PC-3 (cell line): ENCODE measurements around the gene MBOAT1. TPM values are rescaled to one million over a fixed set of nuclear protein-coding genes. Genes with fewer than 3 reads are reported as not detected.

Source experiments
- ATAC-seq: fragments of 200-7000 bp; cut with Tn5 transposase; 2 replicates; pipeline ENCODE4 v1.9.1; 2020; ENCODE audit warnings: mild to moderate bottlenecking, moderate library complexity
- BruUV-seq: library from RNA; stranded (reverse); fragments of 400-500 nt; replicated peaks from 2 replicates; lab custom pipeline; 2021; lab: Mats Ljungman, UMichigan
- CTCF ChIA-PET: fragments of 300-600 bp; sonication (Branson Sonifier 250); formaldehyde crosslinking; loops from one replicate; lab custom pipeline; 2022; ENCODE audit warnings: antibody characterized with exemption; lab: Charles Lee
- POLR2A ChIA-PET: fragments of 300-600 bp; sonication (Branson Sonifier 250); formaldehyde crosslinking; loops from one replicate; lab custom pipeline; 2022; ENCODE audit warnings: antibody characterized with exemption; ENCODE audit not compliant: unreplicated experiment; lab: Charles Lee
- DNase-seq: peaks from one replicate; pipeline ENCODE4 v3.0.0-alpha.2; 2015
- H2AFZ ChIP-seq: fragments of 300-600 bp; sonication (generic); 2 replicates; pipeline ENCODE4 v1.6.0; 2016; ENCODE audit warnings: antibody characterized with exemption, low read length
- H3F3A ChIP-seq: fragments of 300-600 bp; sonication (generic); one replicate; pipeline ENCODE4 v1.6.0; 2017; ENCODE audit warnings: antibody characterized with exemption, low read length, control low read depth, mild to moderate bottlenecking; ENCODE audit not compliant: unreplicated experiment
- H3K27ac ChIP-seq: fragments of 300-600 bp; sonication (generic); 2 replicates; pipeline ENCODE4 v1.5.1; 2016; ENCODE audit warnings: mild to moderate bottlenecking, low read length
- H3K27me3 ChIP-seq: fragments of 300-600 bp; sonication (generic); 2 replicates; pipeline ENCODE4 v1.6.1; 2016; ENCODE audit warnings: low read length, mixed read lengths
- H3K36me3 ChIP-seq: fragments of 300-600 bp; sonication (generic); 2 replicates; pipeline ENCODE4 v1.6.1; 2016; ENCODE audit warnings: low read depth, mixed run types, low read length, mixed read lengths
- H3K4me1 ChIP-seq: fragments of 300-600 bp; sonication (generic); 2 replicates; pipeline ENCODE4 v1.5.1; 2016; ENCODE audit warnings: low read length; ENCODE audit not compliant: insufficient read depth
- H3K4me2 ChIP-seq: fragments of 300-600 bp; sonication (generic); 2 replicates; pipeline ENCODE4 v1.6.0; 2016; ENCODE audit warnings: low read length
- H3K4me3 ChIP-seq: fragments of 300-600 bp; sonication (generic); 2 replicates; pipeline ENCODE4 v1.5.1; 2016; ENCODE audit warnings: mild to moderate bottlenecking, low read length, mixed read lengths
- H3K79me2 ChIP-seq: fragments of 300-600 bp; sonication (generic); 2 replicates; pipeline ENCODE4 v1.6.1; 2017; ENCODE audit warnings: low read length, mixed read lengths
- H3K9ac ChIP-seq: fragments of 300-600 bp; sonication (generic); 2 replicates; pipeline ENCODE4 v1.6.0; 2016; ENCODE audit warnings: mild to moderate bottlenecking, low read length
- H3K9me2 ChIP-seq: fragments of 300-600 bp; sonication (generic); replicated peaks from 2 replicates; pipeline ENCODE4 v1.6.1; 2016; ENCODE audit warnings: mixed run types, low read length, mixed read lengths
- H3K9me3 ChIP-seq: fragments of 300-600 bp; sonication (generic); 2 replicates; pipeline ENCODE4 v1.6.1; 2016; ENCODE audit warnings: low read length, mixed read lengths
- H4K20me1 ChIP-seq: fragments of 300-600 bp; sonication (generic); 2 replicates; pipeline ENCODE4 v1.6.1; 2016; ENCODE audit warnings: low read length, mixed read lengths
- CTCF ChIP-seq: fragments of 300-600 bp; sonication (generic); conservative IDR thresholded peaks from 2 replicates; pipeline ENCODE4 v1.5.1; 2017; ENCODE audit warnings: antibody characterized with exemption, low read depth, mild to moderate bottlenecking, low read length
- EZH2 ChIP-seq: fragments of 300-600 bp; sonication (generic); IDR thresholded peaks from one replicate; pipeline ENCODE4 v1.6.1; 2017; ENCODE audit warnings: antibody characterized with exemption, mild to moderate bottlenecking, low read length; ENCODE audit not compliant: unreplicated experiment
- EZH2phosphoT487 ChIP-seq: fragments of 300-600 bp; sonication (generic); IDR thresholded peaks from 2 replicates; pipeline ENCODE4 v1.6.1; 2018; ENCODE audit warnings: mild to moderate bottlenecking, antibody characterized with exemption, low read length, borderline replicate concordance
- intact Hi-C: fragments of 100-400 bp; cut with micrococcal nuclease; formaldehyde crosslinking; loops from 2 replicates; pipeline ENCODE4 v1.9.0; 2023
- total RNA-seq: library from RNA; depleted of rRNA; stranded (reverse); fragments of >200 nt; gene quantifications from 2 replicates; pipeline ENCODE4 v1.2.3, GENCODE V29; 2014

MBOAT1 gene
- total RNA-seq, 1 experiment from 2014 or later, result 8.4 TPM

GRCh38 chr6:20167601-20168000, 44.7 kb downstream of the MBOAT1 start:
- no peak for ATAC-seq

GRCh38 chr6:20166210-20166609, 46.1 kb downstream of the MBOAT1 start:
- Histone ChIP-seq H3K9ac (no peak overlapping the region), H3K9me2 (no peaks in the 10 kb centered on the region), H3K27me3 (no peaks in the 10 kb centered on the region), H3K9me3 (no peaks in the 10 kb centered on the region), H3K27ac (no peak overlapping the region), H2AFZ (no peak overlapping the region), H3K36me3 (no peaks in the 10 kb centered on the region), H3K79me2 (no peaks in the 10 kb centered on the region), H3K4me1 (no peaks in the 10 kb centered on the region), H3F3A (no peaks in the 10 kb centered on the region), H4K20me1 (no peaks in the 10 kb centered on the region), H3K4me2 (no peak overlapping the region), H3K4me3 (no peak overlapping the region)
- ChIA-PET CTCF (no interaction called here), POLR2A (no interaction called here)
- TF ChIP-seq CTCF, result no peak
- TF ChIP-seq EZH2phosphoT487, result no peak
- no peak for TF ChIP-seq EZH2
- DNase-seq, result no peak
- ATAC-seq, result no peak
- intact Hi-C loops, result no loop called here
- BruUV-seq, result no TSS peak

More at GRCh38 chr6:20167601-20168000, 44.7 kb downstream of the MBOAT1 start:
- H4K20me1 ChIP-seq, result no peaks in the 10 kb centered on the region
- no peaks in the 10 kb centered on the region for H3K9me2 ChIP-seq
- ChIA-PET CTCF (no interaction called here), POLR2A (interaction anchor here (0.6 kb wide), 1 partner anchor 35 kb away, joined by 3 read pairs; no protein-coding TSS in a partner anchor)
- intact Hi-C loops, result no loop called here
- H3K9ac ChIP-seq, result no peak overlapping the region
- H3K27me3 ChIP-seq, result no peaks in the 10 kb centered on the region
- H3K36me3 ChIP-seq, result no peaks in the 10 kb centered on the region
- H3K4me2 ChIP-seq, result no peak overlapping the region
- no peak overlapping the region for H3K4me3 ChIP-seq
- H3K79me2 ChIP-seq, result no peaks in the 10 kb centered on the region
- no peaks in the 10 kb centered on the region for H3F3A ChIP-seq
- H3K27ac ChIP-seq, result no peak overlapping the region
- BruUV-seq, result no TSS peak
- TF ChIP-seq CTCF (no peak), EZH2 (no peak), EZH2phosphoT487 (no peak)
- no peak overlapping the region for H2AFZ ChIP-seq
- no peak for DNase-seq
- H3K4me1 ChIP-seq, result no peaks in the 10 kb centered on the region
- no peaks in the 10 kb centered on the region for H3K9me3 ChIP-seq

GRCh38 chr6:20162515-20162914, 49.8 kb downstream of the MBOAT1 start:
- ChIA-PET POLR2A (no interaction called here), CTCF (no interaction called here)
- H3K9me2 ChIP-seq, result no peaks in the 10 kb centered on the region
- H3K4me2 ChIP-seq, result no peak overlapping the region
- no peaks in the 10 kb centered on the region for H3K9me3 ChIP-seq
- no peaks in the 10 kb centered on the region for H3K79me2 ChIP-seq
- TF ChIP-seq EZH2phosphoT487 (no peak), CTCF (no peak), EZH2 (no peak)
- H3K27me3 ChIP-seq, result no peaks in the 10 kb centered on the region
- no peaks in the 10 kb centered on the region for H3K36me3 ChIP-seq
- intact Hi-C loops, result no loop called here
- no peaks in the 10 kb centered on the region for H4K20me1 ChIP-seq
- no peaks in the 10 kb centered on the region for H3F3A ChIP-seq
- no peak overlapping the region for H3K4me3 ChIP-seq
- H3K27ac ChIP-seq, result no peak overlapping the region
- ATAC-seq, result no peak
- BruUV-seq, result no TSS peak
- no peak overlapping the region for H2AFZ ChIP-seq
- no peak for DNase-seq
- H3K4me1 ChIP-seq, result no peaks in the 10 kb centered on the region
- H3K9ac ChIP-seq, result no peak overlapping the region
